Right lobe of liver (tissue), 6 donors: ENCODE data around the gene HOXB3. TPM values are rescaled to one million over a fixed set of nuclear protein-coding genes. Genes with fewer than 3 reads are reported as not detected.

Experiments
- ATAC-seq, 4 donors: fragments of 200-7000 bp; cut with Tn5 transposase; one replicate each; pipeline ENCODE4 v1.9.1; 2020; ENCODE audit warnings: mild to moderate bottlenecking in 4 of 4, moderate library complexity in 4 of 4
- DNase-seq, 3 donors: peaks; one replicate each; pipeline ENCODE4 v3.0.0-alpha.2; 2020
- H3K27ac ChIP-seq, 3 donors: fragments of 200-600 bp; one replicate each; pipeline ENCODE4 v1.8.0; 2022
- H3K27me3 ChIP-seq, 2 donors: fragments of 200-600 bp; one replicate each; pipeline ENCODE4 v1.8.0; 2022
- H3K36me3 ChIP-seq, 4 donors: fragments of 200-600 bp; sonication (generic) in 1 of 4; one replicate each; pipeline versions ENCODE4 v1.5.1 to v1.8.0; 2017 to 2022; ENCODE audit warnings: control low read depth in 1 of 4
- H3K4me1 ChIP-seq, 4 donors: fragments of 200-600 bp; sonication (generic) in 1 of 4; one replicate each; pipeline versions ENCODE4 v1.5.1 to v1.8.0; 2017 to 2022; ENCODE audit warnings: control low read depth in 1 of 4
- H3K4me3 ChIP-seq, 3 donors: fragments of 200-600 bp; one replicate each; pipeline ENCODE4 v1.8.0; 2022
- H3K9me3 ChIP-seq, 4 donors: fragments of 200-600 bp; sonication (generic) in 1 of 4; one replicate each; pipeline versions ENCODE4 v1.5.1 to v1.8.0; 2017 to 2022; ENCODE audit warnings: control low read depth in 1 of 4
- CTCF ChIP-seq, 4 donors: fragments of 200-600 bp in 3 of 4; fragments of 450-650 bp in 1 of 4; IDR thresholded peaks; one replicate each; pipeline versions ENCODE4 v1.5.1 to v1.8.0; 2016 to 2022; ENCODE audit warnings: antibody characterized with exemption in 4 of 4, mild to moderate bottlenecking in 2 of 4
- POLR2A ChIP-seq: fragments of 450-650 bp; IDR thresholded peaks from one replicate; pipeline ENCODE4 v1.6.1; 2017; ENCODE audit warnings: antibody characterized with exemption, mild to moderate bottlenecking
- WGBS: methylation state at CpG from one replicate; pipeline ENCODE4 v1.1.6; 2018; ENCODE audit warnings: low coverage, low lambda C conversion rate; ENCODE audit not compliant: insufficient coverage; ENCODE audit errors: missing lambda C conversion rate; 5-methylcytosine and 5-hydroxymethylcytosine counted together
- intact Hi-C, 2 donors: fragments of 100-400 bp; cut with DNase I; formaldehyde crosslinking; loops; one replicate each; pipeline versions ENCODE4 v1.11.2 to v1.14.1; 2022
- total RNA-seq, 6 experiments: library from RNA; depleted of rRNA in 2 of 6; stranded (reverse); fragments of >200 nt in 2 of 6; fragmentation: NEBNext Ultra II Directional in 3 of 6; extraction: Animal tissue kit (Norgen Biotek cat#: 25700) in 3 of 6; gene quantifications; one replicate each; pipeline versions ENCODE4 v1.1.0 to v1.2.4, GENCODE V29; 2016 to 2023
- donor health status: DM: no; HTN: yes; CAD: no.
- donor health status: DM: no; HTN: no; CAD: no.
- donor health status: DM: no; HTN: no; CAD: no.
- donor health status: DM: no; HTN: yes; CAD: no.
- donor health status: DM: no; HTN: yes; CAD: no.

HOXB3 gene
- total RNA-seq, 6 experiments from 2014 or later, result 0.99 to 3.2 (median 2.6) TPM

GRCh38 chr17:48567646-48568354, 22.2 kb downstream of the HOXB3 start:
- intact Hi-C loops, result no loop called here
- Histone ChIP-seq H3K4me1 (no peaks in the 10 kb centered on the region), H3K9me3 (no peaks in the 10 kb centered on the region), H3K27me3 (peaks cover 0 to 6% of the 10 kb centered on the region in 2 donors), H3K36me3 (no peaks in the 10 kb centered on the region), H3K4me3 (no peak overlapping the region), H3K27ac (peak overlapping the region in 2 of 3 donors; percentile 10 to 43)
- ATAC-seq (no peak), DNase-seq (no peak)
- WGBS, result 21% methylated on average over 2 of the region's 2 CpGs
- TF ChIP-seq POLR2A (no peak), CTCF (IDR thresholded peaks at IDR 0.05) (no peak)

- Histone ChIP-seq H3K4me3 (no peak overlapping the region), H3K36me3 (no peaks in the 10 kb centered on the region), H3K27ac (no peak overlapping the region), H3K4me1 (no peaks in the 10 kb centered on the region), H3K27me3 (peaks cover 0 to 7% of the 10 kb centered on the region in 2 donors), H3K9me3 (no peaks in the 10 kb centered on the region)
- DNase-seq (no peak), ATAC-seq (no peak)
- WGBS, result 34% methylated on average over 2 of the region's 6 CpGs
- intact Hi-C loops, result no loop called here
- TF ChIP-seq POLR2A (no peak), CTCF (IDR thresholded peaks at IDR 0.05) (no peak)
These were observed 22.8 kb downstream of the HOXB3 start for GRCh38 chr17:48567209-48567608.

GRCh38 chr17:48566717-48567116, 23.3 kb downstream of the HOXB3 start:
- ATAC-seq (no peak), DNase-seq (no peak)
- H3K9me3 ChIP-seq, result no peaks in the 10 kb centered on the region
- H3K4me3 ChIP-seq, result no peak overlapping the region
- H3K27ac ChIP-seq, result no peak overlapping the region
- 17% methylated on average over 2 of the region's 2 CpGs for whole genome bisulfite sequencing
- no peak for TF ChIP-seq CTCF (IDR thresholded peaks at IDR 0.05)
- no peak for TF ChIP-seq POLR2A
- H3K36me3 ChIP-seq, result no peaks in the 10 kb centered on the region
- intact Hi-C loops, result no loop called here
- no peaks in the 10 kb centered on the region for H3K4me1 ChIP-seq
- peaks cover 0 to 7% of the 10 kb centered on the region in 2 donors for H3K27me3 ChIP-seq

DNA sequence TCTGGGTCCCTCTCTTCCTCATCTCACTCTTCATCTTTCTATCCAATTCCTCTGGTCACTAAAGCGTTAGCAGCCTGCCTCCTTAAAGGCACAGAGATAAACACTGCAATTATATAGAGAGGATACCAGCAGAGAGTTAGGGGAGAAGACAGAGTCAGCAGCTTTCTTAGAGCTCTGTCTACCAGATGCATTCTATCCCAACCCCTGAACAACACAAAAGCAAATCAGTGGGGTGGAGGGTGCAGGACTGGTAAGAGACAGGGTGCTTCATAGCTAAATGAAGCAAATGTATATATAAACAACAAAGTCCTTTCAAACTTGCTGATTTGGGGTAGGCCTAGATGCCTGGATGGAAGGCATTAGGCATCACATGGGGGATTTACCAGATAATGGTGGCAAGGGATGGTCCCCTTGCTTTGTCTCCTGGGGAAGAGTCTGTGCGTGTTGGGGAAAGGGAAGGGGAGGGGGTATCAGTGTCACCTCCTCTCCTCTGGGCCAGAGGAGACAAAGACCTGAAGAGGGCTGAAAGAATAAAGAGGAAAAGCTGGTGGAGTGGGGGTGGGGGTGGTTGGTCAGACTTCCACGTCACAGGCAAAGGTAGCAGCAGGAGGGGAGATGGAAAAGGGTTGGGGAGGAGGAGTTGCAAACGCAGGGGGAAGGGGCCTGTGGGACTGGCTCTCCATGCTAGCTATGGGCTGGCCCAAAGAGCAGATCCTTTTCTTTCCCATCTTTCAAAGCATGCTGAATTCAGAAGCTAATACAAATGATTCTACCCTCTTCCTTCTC, 23.9 kb downstream of the HOXB3 start:
- Histone ChIP-seq H3K27ac (no peak overlapping the region), H3K4me3 (no peak overlapping the region), H3K9me3 (no peaks in the 10 kb centered on the region), H3K27me3 (peaks cover 0 to 7% of the 10 kb centered on the region in 2 donors), H3K36me3 (no peaks in the 10 kb centered on the region), H3K4me1 (no peaks in the 10 kb centered on the region)
- TF ChIP-seq CTCF (IDR thresholded peaks at IDR 0.05) (no peak), POLR2A (no peak)
- ATAC-seq (no peak), DNase-seq (no peak)
- intact Hi-C loops, result no loop called here
- 27% methylated on average over 4 of the region's 4 CpGs for WGBS
